NCI-H2029 (cell line): ENCODE results near the gene EPHB3.

Experiments
- DNase-seq: peaks from one replicate; lab custom pipeline; 2025; lab: John Stamatoyannopoulos, UW

EPHB3 gene

DNA sequence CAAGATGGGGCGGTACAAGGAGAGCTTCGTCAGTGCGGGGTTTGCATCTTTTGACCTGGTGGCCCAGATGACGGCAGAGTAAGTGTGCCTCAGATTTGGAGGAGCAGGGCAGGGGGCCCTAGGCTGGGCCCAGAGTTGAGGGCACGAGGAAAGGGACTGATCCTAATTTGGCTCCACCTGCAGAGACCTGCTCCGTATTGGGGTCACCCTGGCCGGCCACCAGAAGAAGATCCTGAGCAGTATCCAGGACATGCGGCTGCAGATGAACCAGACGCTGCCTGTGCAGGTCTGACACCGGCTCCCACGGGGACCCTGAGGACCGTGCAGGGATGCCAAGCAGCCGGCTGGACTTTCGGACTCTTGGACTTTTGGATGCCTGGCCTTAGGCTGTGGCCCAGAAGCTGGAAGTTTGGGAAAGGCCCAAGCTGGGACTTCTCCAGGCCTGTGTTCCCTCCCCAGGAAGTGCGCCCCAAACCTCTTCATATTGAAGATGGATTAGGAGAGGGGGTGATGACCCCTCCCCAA is 19.8 kb downstream of the EPHB3 start:
- DNase-seq = no peak

DNA sequence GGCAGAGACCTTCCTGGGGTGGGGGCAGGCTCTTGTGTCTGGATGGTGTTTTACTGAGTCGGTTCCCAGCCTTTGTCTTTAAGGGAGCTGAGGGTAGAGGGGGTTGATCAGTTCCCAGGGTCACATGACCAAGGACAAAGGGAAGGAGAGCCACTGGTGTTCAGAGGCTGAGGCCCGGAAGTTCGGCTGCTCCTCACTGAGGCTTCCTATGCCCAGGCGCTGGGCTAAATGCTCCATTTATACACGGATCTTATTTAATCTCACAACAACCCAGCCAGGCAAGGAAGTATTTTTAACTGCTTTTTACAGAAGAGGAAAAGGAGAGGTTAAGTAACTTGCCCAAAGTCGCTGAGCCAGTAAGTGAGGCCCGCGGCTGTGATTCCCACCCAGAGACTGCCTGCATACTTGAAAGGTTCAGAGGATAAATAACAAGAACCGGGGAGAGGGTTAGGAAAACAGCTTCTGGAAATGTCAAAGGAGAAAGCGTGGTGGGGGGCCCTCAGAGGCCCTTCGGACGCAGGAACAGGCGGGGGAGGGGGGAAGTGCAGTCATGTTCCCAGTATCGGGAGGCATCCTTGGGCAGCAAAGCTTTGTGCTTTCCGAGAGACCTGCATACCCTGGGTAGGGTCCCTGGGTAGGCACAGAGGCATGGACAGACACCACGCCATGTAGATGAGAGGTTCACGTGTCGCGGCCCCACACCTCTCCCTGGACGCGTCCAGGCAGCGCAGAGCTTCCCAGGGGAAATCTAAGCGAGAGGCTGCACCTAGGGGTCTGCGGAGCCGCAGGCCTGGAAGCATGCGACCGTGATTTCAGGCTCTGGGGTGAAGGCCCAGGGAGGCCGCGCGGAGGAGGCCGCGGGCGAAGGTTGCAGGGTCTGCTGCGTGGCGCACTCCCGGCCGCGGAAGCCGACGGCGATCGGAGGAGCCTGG is 21.3 kb downstream of the EPHB3 start:
- DNase-seq = no peak

- no peak for DNase-seq
Measured at GRCh38 chr3:184583578-184584451, 22.2 kb downstream of the EPHB3 start.

DNA sequence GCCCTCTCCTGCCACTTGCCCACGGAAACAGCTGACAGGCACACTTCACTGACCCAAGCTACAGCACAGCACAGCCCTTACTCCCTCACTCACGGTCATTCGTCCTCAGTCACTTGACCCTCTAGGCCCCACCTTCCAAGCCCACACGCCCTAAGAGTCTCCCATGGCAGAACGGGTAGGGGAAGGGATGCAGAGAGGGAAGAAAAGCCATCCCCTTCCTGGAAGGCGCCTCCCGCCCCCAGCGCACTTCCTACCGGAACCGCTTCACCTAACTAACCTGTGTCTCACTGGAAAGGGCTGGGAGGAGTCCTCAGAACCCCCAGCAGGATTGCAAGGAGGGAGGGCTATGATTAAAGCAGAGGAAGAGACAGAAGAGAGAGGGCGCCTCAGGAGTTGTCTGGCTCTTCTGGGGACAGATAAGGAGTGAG is 22.9 kb downstream of the EPHB3 start:
- DNase-seq = no peak

- no peak for DNase-seq
Measured at GRCh38 chr3:184585545-184585944, 24.0 kb downstream of the EPHB3 start.

- DNase-seq = no peak
Measured at GRCh38 chr3:184586851-184587250, 25.3 kb downstream of the EPHB3 start.

DNA sequence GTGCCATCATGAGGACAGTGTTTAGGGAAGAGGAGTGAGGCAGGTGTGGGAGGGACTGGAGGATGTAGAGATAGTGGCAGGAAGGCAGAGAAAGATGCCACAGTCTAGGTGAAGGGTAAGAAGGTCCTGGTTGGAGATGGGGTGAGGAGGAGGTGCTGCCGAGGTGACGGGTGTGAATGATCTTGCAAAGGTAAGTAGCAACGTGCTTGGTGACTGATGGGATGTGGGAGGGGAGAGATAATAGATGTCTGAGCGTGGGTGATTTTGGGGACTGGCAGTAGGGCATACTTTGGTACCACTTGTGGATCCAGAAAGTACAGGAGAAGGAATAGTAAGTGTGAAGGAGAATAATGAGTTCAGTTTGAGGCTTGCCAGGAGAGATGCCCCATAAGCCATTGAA is 27.2 kb downstream of the EPHB3 start:
- no peak for DNase-seq

GRCh38 chr3:184590795-184591194 is 29.2 kb downstream of the EPHB3 start:
- no peak for DNase-seq

- DNase-seq = no peak
Measured at GRCh38 chr3:184591789-184592188, 30.2 kb downstream of the EPHB3 start.

- DNase-seq = no peak
Measured at GRCh38 chr3:184592371-184593219, 31.0 kb downstream of the EPHB3 start.

DNA sequence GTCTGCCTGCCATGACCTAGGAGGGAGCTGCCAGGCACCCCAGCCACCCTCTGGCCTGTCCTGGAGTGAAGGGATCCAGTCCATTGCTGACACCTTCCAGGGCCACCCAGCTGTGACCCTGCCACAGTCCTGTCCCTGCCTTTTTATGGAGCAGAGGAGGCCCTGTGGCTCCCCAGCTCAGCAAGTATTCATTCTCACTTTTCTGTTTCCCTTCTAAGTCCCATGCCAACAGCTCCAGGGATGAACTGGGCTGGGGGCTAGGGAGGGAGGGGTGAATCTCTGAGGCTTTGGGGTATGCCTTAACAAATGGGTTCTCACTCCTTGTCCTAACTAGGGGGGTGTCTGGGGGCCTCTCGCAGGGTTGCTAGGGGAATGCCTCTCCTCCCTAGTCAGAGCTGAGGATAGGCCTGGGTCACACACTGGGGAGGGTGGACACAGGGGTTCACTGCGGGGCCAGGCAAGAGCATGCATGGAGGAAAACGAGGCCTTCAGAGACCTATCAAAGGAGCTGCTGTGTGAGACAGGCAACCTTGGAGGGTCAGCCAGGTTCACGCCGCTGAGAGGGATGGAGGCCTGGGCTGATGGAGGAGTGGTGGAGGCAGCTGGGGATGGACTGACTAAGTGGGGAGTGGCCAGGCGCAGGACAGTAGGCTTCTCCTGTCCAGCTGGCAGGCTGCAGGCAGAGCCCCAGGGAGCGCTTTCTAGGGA is 31.8 kb downstream of the EPHB3 start:
- DNase-seq = no peak

DNA sequence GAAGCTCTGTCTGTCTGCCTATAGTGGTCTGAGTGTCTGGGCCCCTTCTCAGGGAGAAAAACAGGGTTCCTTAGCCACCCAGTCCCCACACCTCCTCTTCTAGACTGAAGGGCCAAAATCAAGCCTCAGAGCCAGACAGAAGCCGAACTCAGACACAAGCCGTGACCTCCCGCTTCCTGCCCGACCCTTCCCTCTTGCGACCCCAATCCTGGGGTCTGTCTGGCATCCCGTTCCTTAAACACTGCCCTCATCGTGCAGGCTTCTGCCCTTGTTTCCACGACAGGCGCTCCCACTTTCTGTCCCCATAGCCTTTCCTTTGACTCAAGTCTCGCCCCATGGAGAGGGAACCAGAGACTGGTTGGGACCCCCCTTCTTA is 32.3 kb downstream of the EPHB3 start:
- DNase-seq = no peak

GRCh38 chr3:184594371-184595001 is 32.9 kb downstream of the EPHB3 start:
- DNase-seq = no peak

- DNase-seq = no peak
Measured at GRCh38 chr3:184595726-184596125, 34.1 kb downstream of the EPHB3 start.

GRCh38 chr3:184596233-184596632 is 34.6 kb downstream of the EPHB3 start:
- no peak for DNase-seq

GRCh38 chr3:184596886-184597575 is 35.4 kb downstream of the EPHB3 start:
- no peak for DNase-seq

DNA sequence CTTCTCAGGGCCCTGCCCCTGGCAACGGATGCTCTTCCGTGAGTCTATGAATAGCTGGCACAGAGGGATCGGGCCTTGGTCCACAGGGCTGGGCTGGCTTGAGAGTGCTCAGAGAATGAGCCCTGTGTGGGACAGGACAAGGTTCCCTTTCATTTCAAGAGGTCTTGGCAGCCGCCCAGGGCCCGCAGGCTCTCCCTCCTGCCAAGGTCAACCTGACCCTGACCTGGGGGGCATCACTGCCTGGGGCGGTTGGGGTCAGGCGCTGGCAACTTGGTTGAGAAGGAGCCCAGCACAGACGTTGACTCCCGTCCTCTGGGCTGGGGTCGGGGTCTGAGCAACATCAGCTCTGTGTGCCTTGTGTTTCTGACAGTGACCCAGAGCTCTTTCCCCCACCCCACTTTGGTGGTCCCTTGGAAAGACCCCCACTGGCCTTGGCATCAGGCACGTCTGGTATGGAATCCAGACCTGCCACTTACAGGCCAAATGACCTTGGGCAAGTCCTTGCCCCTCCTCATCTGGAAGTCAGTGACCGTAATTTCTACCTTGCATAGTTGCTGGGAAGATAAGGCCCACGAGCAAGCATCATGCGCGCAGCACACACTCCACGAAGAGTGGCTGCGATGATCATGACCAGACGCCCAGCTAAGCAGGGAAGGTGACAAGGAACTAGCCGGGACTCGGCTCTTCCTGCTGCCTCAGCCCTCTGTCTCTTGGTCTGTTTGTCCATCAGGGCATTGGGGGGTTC is 36.4 kb downstream of the EPHB3 start:
- DNase-seq = no peak

DNA sequence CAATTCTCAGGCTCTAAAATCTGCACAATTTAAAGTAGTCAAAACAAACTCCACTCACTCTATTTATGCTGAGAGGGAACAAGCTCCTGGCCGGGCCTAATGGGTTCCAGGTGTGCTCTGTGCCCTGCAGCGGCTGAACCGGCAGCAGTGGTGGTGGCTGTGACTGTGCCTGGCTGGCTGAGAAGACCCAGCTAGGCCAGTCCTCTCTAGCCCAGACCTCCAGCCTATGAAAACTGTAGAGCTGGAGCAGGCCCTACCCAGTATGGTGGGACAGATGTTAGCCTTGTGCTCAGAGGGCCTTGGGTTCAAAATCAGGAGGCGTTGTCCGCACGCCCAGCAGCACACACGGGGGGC is 37.0 kb downstream of the EPHB3 start:
- no peak for DNase-seq

- no peak for DNase-seq
Measured at GRCh38 chr3:184599143-184599542, 37.6 kb downstream of the EPHB3 start.
